ENCODE measurements around the gene C4orf50. TPM values are rescaled to one million over a fixed set of nuclear protein-coding genes. Genes with fewer than 3 reads are reported as not detected.
"Not testable (repeated sequence)": the region's sequence is repeated elsewhere in the genome, so short reads cannot be mapped to it uniquely, and the experiment has no call there.

Gene C4orf50
- total RNA-seq, 1 experiment from 2014 or later = not detected

- Histone ChIP-seq H3K4me1 (0 out of 2 replicates have a peak, but pooled peaks cover 6% of the 10 kb centered on the region), H3K27me3 (no peaks in the 10 kb centered on the region), H3K4me3 (no peak overlapping the region), H3K27ac (no peak overlapping the region), H3K36me3 (no peaks in the 10 kb centered on the region), H3K9me3 (replicated peaks) (no peaks in the 10 kb centered on the region)
- no peak for DNase-seq
Observed at GRCh38 chr4:5999356-5999755, 18.9 kb downstream of the C4orf50 start.

- H3K4me1 ChIP-seq = 0 out of 2 replicates have a peak, but pooled peaks cover 6% of the 10 kb centered on the region
- no peaks in the 10 kb centered on the region for H3K27me3 ChIP-seq
- peak; percentile 64 to 88 for DNase-seq
- H3K36me3 ChIP-seq = no peaks in the 10 kb centered on the region
- H3K4me3 ChIP-seq = no peak overlapping the region
- H3K27ac ChIP-seq = no peak overlapping the region
- H3K9me3 ChIP-seq (replicated peaks) = no peaks in the 10 kb centered on the region
Observed at GRCh38 chr4:5998333-5998936, 19.8 kb downstream of the C4orf50 start.

GRCh38 chr4:5996641-5997040, 21.6 kb downstream of the C4orf50 start:
- H3K4me3 ChIP-seq = no peak overlapping the region
- 0 out of 2 replicates have a peak, but pooled peaks cover 6% of the 10 kb centered on the region for H3K4me1 ChIP-seq
- peak overlapping the region; percentile 27; the same call in 1 of the 2 replicates for H3K27ac ChIP-seq
- DNase-seq = peak; percentile 75 to 86
- H3K36me3 ChIP-seq = no peaks in the 10 kb centered on the region
- no peaks in the 10 kb centered on the region for H3K9me3 ChIP-seq (replicated peaks)
- no peaks in the 10 kb centered on the region for H3K27me3 ChIP-seq

- peak in 1 of 2 experiments; percentile 35 for DNase-seq
- Histone ChIP-seq H3K36me3 (no peaks in the 10 kb centered on the region), H3K4me3 (no peak overlapping the region)
Observed at GRCh38 chr4:5995901-5996623, 22.2 kb downstream of the C4orf50 start.

GRCh38 chr4:5993876-5994811, 24.1 kb downstream of the C4orf50 start:
- H3K4me1 ChIP-seq = 0 out of 2 replicates have a peak, but pooled peaks cover 6% of the 10 kb centered on the region
- no peaks in the 10 kb centered on the region for H3K36me3 ChIP-seq
- H3K27ac ChIP-seq = no peak overlapping the region
- H3K4me3 ChIP-seq = no peak overlapping the region
- DNase-seq = no peak
- H3K27me3 ChIP-seq = 0 out of 2 replicates have a peak, but pooled peaks cover 5% of the 10 kb centered on the region
- no peaks in the 10 kb centered on the region for H3K9me3 ChIP-seq (replicated peaks)

More at GRCh38 chr4:5995901-5996623, 22.2 kb downstream of the C4orf50 start:
- Histone ChIP-seq H3K4me1 (0 out of 2 replicates have a peak, but pooled peaks cover 6% of the 10 kb centered on the region), H3K27me3 (no peaks in the 10 kb centered on the region), H3K9me3 (replicated peaks) (no peaks in the 10 kb centered on the region), H3K27ac (no peak overlapping the region)

- not testable (repeated sequence) for H3K4me1 ChIP-seq; H3K27ac ChIP-seq; H3K9me3 ChIP-seq (replicated peaks); H3K4me3 ChIP-seq; H3K36me3 ChIP-seq; H3K27me3 ChIP-seq
- peak in 1 of 2 experiments; percentile 34 for DNase-seq
Observed at GRCh38 chr4:5993346-5993745, 24.9 kb downstream of the C4orf50 start.

GRCh38 chr4:5992828-5993321, 25.4 kb downstream of the C4orf50 start:
- Histone ChIP-seq H3K27ac (no peak overlapping the region), H3K27me3 (0 out of 2 replicates have a peak, but pooled peaks cover 5% of the 10 kb centered on the region), H3K36me3 (no peaks in the 10 kb centered on the region), H3K4me3 (no peak overlapping the region), H3K9me3 (replicated peaks) (no peaks in the 10 kb centered on the region), H3K4me1 (0 out of 2 replicates have a peak, but pooled peaks cover 6% of the 10 kb centered on the region)
- peak in 1 of 2 experiments; percentile 50 for DNase-seq

- H3K4me1 ChIP-seq = 0 out of 2 replicates have a peak, but pooled peaks cover 6% of the 10 kb centered on the region
- H3K9me3 ChIP-seq (replicated peaks) = no peaks in the 10 kb centered on the region
- 0 out of 2 replicates have a peak, but pooled peaks cover 5% of the 10 kb centered on the region for H3K27me3 ChIP-seq
- H3K4me3 ChIP-seq = no peak overlapping the region
- DNase-seq = peak in 1 of 2 experiments; percentile 42
- no peaks in the 10 kb centered on the region for H3K36me3 ChIP-seq
- no peak overlapping the region for H3K27ac ChIP-seq
Observed at GRCh38 chr4:5992171-5992827, 25.9 kb downstream of the C4orf50 start.

- H3K27ac ChIP-seq = no peak overlapping the region
- H3K9me3 ChIP-seq (replicated peaks) = no peaks in the 10 kb centered on the region
- no peak overlapping the region for H3K4me3 ChIP-seq
- H3K27me3 ChIP-seq = 0 out of 2 replicates have a peak, but pooled peaks cover 5% of the 10 kb centered on the region
- no peaks in the 10 kb centered on the region for H3K36me3 ChIP-seq
- no peak for DNase-seq
- 0 out of 2 replicates have a peak, but pooled peaks cover under 1% of the 10 kb centered on the region for H3K4me1 ChIP-seq
Observed at GRCh38 chr4:5991405-5991804, 26.8 kb downstream of the C4orf50 start.

GRCh38 chr4:5990446-5991160, 27.6 kb downstream of the C4orf50 start:
- H3K9me3 ChIP-seq (replicated peaks) = no peaks in the 10 kb centered on the region; the same call in 1 of the 2 replicates
- 0 out of 2 replicates have a peak, but pooled peaks cover 5% of the 10 kb centered on the region for H3K27me3 ChIP-seq
- no peaks in the 10 kb centered on the region for H3K4me1 ChIP-seq
- no peak overlapping the region for H3K27ac ChIP-seq
- no peak overlapping the region for H3K4me3 ChIP-seq
- no peak for DNase-seq
- no peaks in the 10 kb centered on the region for H3K36me3 ChIP-seq

- Histone ChIP-seq H3K4me1 (no peaks in the 10 kb centered on the region), H3K4me3 (no peak overlapping the region), H3K9me3 (replicated peaks) (no peaks in the 10 kb centered on the region; the same call in 1 of the 2 replicates), H3K27me3 (0 out of 2 replicates have a peak, but pooled peaks cover 5% of the 10 kb centered on the region), H3K27ac (no peak overlapping the region), H3K36me3 (no peaks in the 10 kb centered on the region)
- no peak for DNase-seq
Observed at GRCh38 chr4:5989236-5990225, 28.7 kb downstream of the C4orf50 start.

GRCh38 chr4:5988086-5988845, 30.0 kb downstream of the C4orf50 start:
- Histone ChIP-seq H3K9me3 (replicated peaks) (no peaks in the 10 kb centered on the region; the same call in 1 of the 2 replicates), H3K4me1 (no peaks in the 10 kb centered on the region), H3K27ac (no peak overlapping the region), H3K4me3 (no peak overlapping the region), H3K36me3 (no peaks in the 10 kb centered on the region), H3K27me3 (0 out of 2 replicates have a peak, but pooled peaks cover 5% of the 10 kb centered on the region)
- DNase-seq = no peak
